GM12865 (cell line): ENCODE data around the gene PABPC1L.

Experiments
- DNase-seq: peaks from one replicate; pipeline ENCODE4 v3.0.0; 2010; ENCODE audit warnings: low read depth
- H3K4me3 ChIP-seq: 2 replicates; pipeline ENCODE4 v1.5.1; 2011; ENCODE audit warnings: mild to moderate bottlenecking, low read depth, low read length, control low read depth
- CTCF ChIP-seq: IDR thresholded peaks from 2 replicates; pipeline ENCODE4 v1.5.1; 2011; ENCODE audit warnings: low read length, control low read depth, low read depth, inconsistent platforms; ENCODE audit not compliant: insufficient read depth; ENCODE audit errors: missing control alignments

The PABPC1L gene

GRCh38 chr20:44979090-44979621 is 69.3 kb downstream of the PABPC1L start:
- TF ChIP-seq CTCF: no peak
- peak overlapping the region; percentile 32 for H3K4me3 ChIP-seq
- peak; percentile 85 for DNase-seq

DNA sequence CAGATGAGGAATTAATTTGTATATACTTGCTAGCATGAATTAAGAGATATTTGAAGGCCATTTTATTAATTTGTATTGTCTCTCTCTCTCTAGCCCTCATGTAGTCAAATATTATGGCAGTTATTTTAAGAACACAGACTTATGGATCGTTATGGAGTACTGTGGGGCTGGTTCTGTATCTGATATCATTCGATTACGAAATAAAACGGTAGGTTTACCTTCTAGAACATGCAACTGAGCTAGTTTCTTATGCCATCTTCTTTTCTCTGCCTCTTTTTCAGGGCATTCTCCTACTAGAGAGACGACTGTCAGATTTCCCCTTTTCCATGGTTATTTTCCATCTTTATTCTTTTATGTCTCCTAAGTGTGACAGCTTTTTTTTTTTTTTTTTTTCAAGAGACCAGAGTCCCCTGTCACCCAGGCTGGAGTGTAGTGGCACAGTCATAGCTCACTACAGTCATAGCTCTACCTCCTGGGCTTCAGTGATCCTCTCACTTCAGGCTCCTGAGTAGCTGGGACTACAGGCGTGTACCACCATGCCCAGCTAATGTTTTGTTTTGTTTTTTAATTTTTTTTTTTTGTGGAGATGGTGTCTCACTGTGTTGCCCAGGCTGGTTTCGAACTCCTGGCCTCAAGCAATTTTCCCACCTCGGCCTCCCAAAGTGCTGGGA is 72.0 kb downstream of the PABPC1L start:
- no peak for DNase-seq
- H3K4me3 ChIP-seq: no peak overlapping the region
- TF ChIP-seq CTCF: no peak

- no peak overlapping the region for H3K4me3 ChIP-seq
- no peak for DNase-seq
- no peak for TF ChIP-seq CTCF
These were observed 73.3 kb downstream of the PABPC1L start for GRCh38 chr20:44983093-44983674.

GRCh38 chr20:44988631-44989171 is 78.8 kb downstream of the PABPC1L start:
- no peak for TF ChIP-seq CTCF
- DNase-seq: no peak
- no peak overlapping the region for H3K4me3 ChIP-seq
